CD14-positive monocyte (primary cell): Measurements from ENCODE around the gene STK4. TPM values are rescaled to one million over a fixed set of nuclear protein-coding genes. Genes with fewer than 3 reads are reported as not detected.
A peak's percentile ranks its signal among the peaks of the same experiment; 100 is the strongest.

Experiments
- DNase-seq, 3 donors: peaks; one replicate each; pipeline ENCODE4 v3.0.0-alpha.2; 2011 to 2022
- H2AFZ ChIP-seq: 2 replicates; pipeline ENCODE4 v1.6.0; 2012; ENCODE audit warnings: mild to moderate bottlenecking, low read depth, low read length, inconsistent platforms; ENCODE audit not compliant: insufficient read depth, poor library complexity, severe bottlenecking
- H3K27ac ChIP-seq, 2 donors: 1 replicate in 1 of 2; 2 replicates in 1 of 2; pipeline ENCODE4 v1.5.1; 2012 to 2013; ENCODE audit warnings: low read length in 2 of 2, control low read depth in 1 of 2, inconsistent platforms in 1 of 2, low read depth in 1 of 2, mild to moderate bottlenecking in 1 of 2
- H3K27me3 ChIP-seq, 2 donors: one replicate each; pipeline versions ENCODE4 v1.6.0 to v1.6.1; 2011 to 2013; ENCODE audit warnings: low read length in 2 of 2; ENCODE audit not compliant: control insufficient read depth in 2 of 2, insufficient read depth in 2 of 2
- H3K36me3 ChIP-seq, 2 donors: replicated peaks in 1 of 2; 1 replicate in 1 of 2; 2 replicates in 1 of 2; pipeline versions ENCODE4 v1.5.1 to v1.6.1; 2012 to 2013; ENCODE audit warnings: low read length in 2 of 2, control low read depth in 1 of 2, inconsistent platforms in 1 of 2, mild to moderate bottlenecking in 1 of 2; ENCODE audit not compliant: insufficient read depth in 2 of 2, control insufficient read depth in 1 of 2
- H3K4me1 ChIP-seq, 2 donors: 1 replicate in 1 of 2; 2 replicates in 1 of 2; pipeline versions ENCODE4 v1.5.1 to v1.6.1; 2012 to 2013; ENCODE audit warnings: low read length in 2 of 2, control low read depth in 1 of 2, inconsistent platforms in 1 of 2, mild to moderate bottlenecking in 1 of 2, moderate library complexity in 1 of 2; ENCODE audit not compliant: insufficient read depth in 2 of 2, control insufficient read depth in 1 of 2
- H3K4me2 ChIP-seq: replicated peaks from 2 replicates; pipeline ENCODE3; 2012; ENCODE audit warnings: low read length, moderate library complexity, mild to moderate bottlenecking; ENCODE audit not compliant: poor library complexity, severe bottlenecking; ENCODE audit errors: extremely low read depth
- H3K4me3 ChIP-seq, 3 experiments: fragments of 200-600 bp in 1 of 3; sonication (generic) in 1 of 3; replicated peaks in 1 of 3; 1 replicate in 2 of 3; 2 replicates in 1 of 3; pipeline ENCODE4 v1.5.1; 2011 to 2013; ENCODE audit warnings: low read length in 3 of 3, mild to moderate bottlenecking in 3 of 3, control low read depth in 2 of 3, low read depth in 2 of 3, inconsistent platforms in 1 of 3, moderate library complexity in 1 of 3
- H3K79me2 ChIP-seq: 2 replicates; pipeline ENCODE4 v1.6.0; 2012; ENCODE audit warnings: mild to moderate bottlenecking, control low read depth, inconsistent platforms, low read length, moderate library complexity; ENCODE audit not compliant: insufficient read depth
- H3K9ac ChIP-seq: 2 replicates; pipeline ENCODE4 v1.6.0; 2017; ENCODE audit warnings: low read length, mild to moderate bottlenecking; ENCODE audit not compliant: insufficient read depth, poor library complexity, severe bottlenecking
- H3K9me3 ChIP-seq, 2 donors: replicated peaks in 1 of 2; 1 replicate in 1 of 2; 2 replicates in 1 of 2; pipeline versions ENCODE4 v1.5.1 to v1.6.1; 2012 to 2013; ENCODE audit warnings: low read length in 2 of 2, control low read depth in 1 of 2; ENCODE audit not compliant: control insufficient read depth in 1 of 2, insufficient read depth in 1 of 2
- H4K20me1 ChIP-seq: 2 replicates; pipeline ENCODE4 v1.6.0; 2012; ENCODE audit warnings: mild to moderate bottlenecking, low read length, control low read depth, moderate library complexity; ENCODE audit not compliant: insufficient read depth
- H3K27ac Mint-ChIP-seq, 7 donors: one replicate each; pipeline ENCODE4 v1.8.0; 2020; ENCODE audit warnings: mild to moderate bottlenecking in 7 of 7, mixed read lengths in 7 of 7, moderate library complexity in 6 of 7, inconsistent platforms in 2 of 7
- H3K27me3 Mint-ChIP-seq, 3 donors: one replicate each; pipeline ENCODE4 v1.8.0; 2021 to 2022; ENCODE audit warnings: low read depth in 3 of 3, mild to moderate bottlenecking in 3 of 3, mixed read lengths in 3 of 3, moderate library complexity in 3 of 3, inconsistent platforms in 1 of 3
- H3K36me3 Mint-ChIP-seq, 2 donors: one replicate each; pipeline ENCODE4 v1.8.0; 2020; ENCODE audit warnings: mixed read lengths in 2 of 2, inconsistent platforms in 1 of 2, mild to moderate bottlenecking in 1 of 2
- H3K4me1 Mint-ChIP-seq: one replicate; pipeline ENCODE4 v1.8.0; 2020; ENCODE audit warnings: mild to moderate bottlenecking, mixed read lengths
- H3K4me3 Mint-ChIP-seq, 2 donors: one replicate each; pipeline ENCODE4 v1.8.0; 2020; ENCODE audit warnings: mild to moderate bottlenecking in 2 of 2, mixed read lengths in 2 of 2, moderate library complexity in 1 of 2
- H3K9me3 Mint-ChIP-seq, 7 donors: one replicate each; pipeline ENCODE4 v1.8.0; 2020 to 2022; ENCODE audit warnings: mixed read lengths in 7 of 7, mild to moderate bottlenecking in 6 of 7, moderate library complexity in 6 of 7, inconsistent platforms in 2 of 7
- CTCF ChIP-seq: fragments of 200-600 bp; IDR thresholded peaks from one replicate; pipeline ENCODE4 v1.8.0; 2022; ENCODE audit warnings: antibody characterized with exemption, mild to moderate bottlenecking
- WGBS: methylation state at CpG from one replicate; pipeline ENCODE4 v1.1.5; 2013; ENCODE audit warnings: missing lambda C conversion rate; ENCODE audit not compliant: insufficient coverage; 5-methylcytosine and 5-hydroxymethylcytosine counted together
- intact Hi-C, 2 donors: fragments of 100-400 bp; cut with micrococcal nuclease; formaldehyde crosslinking; loops; one replicate each; pipeline versions ENCODE4 v1.15.0 to v1.15.1; 2023
- polyA plus RNA-seq, 3 donors: library from polyadenylated mRNA; depleted of rRNA in 1 of 3; unstranded in 2 of 3; stranded (reverse) in 1 of 3; fragments of 300-500 nt in 2 of 3; fragments of >200 nt in 1 of 3; fragmentation: Illumina TruSeq in 2 of 3; gene quantifications; 1 replicate in 2 of 3; 2 replicates in 1 of 3; pipeline ENCODE4 v1.2.3, GENCODE V29; 2012 to 2021

STK4 gene
- polyA plus RNA-seq, 3 donors: 53.0 to 123 (median 69.9) TPM

- no peak overlapping the region for H3K4me2 ChIP-seq
- peaks cover 0 to 9% (median 4%) of the 10 kb centered on the region in 7 donors for H3K9me3 Mint-ChIP-seq
- H3K36me3 Mint-ChIP-seq: peaks cover 4 to 17% of the 10 kb centered on the region in 2 donors
- H3K9me3 ChIP-seq: peaks cover 0 to 24% of the 10 kb centered on the region in 2 donors
- DNase-seq: peak; percentile 25 to 40 (median 38)
- H3K36me3 ChIP-seq: peaks cover 0 to 6% of the 10 kb centered on the region in 2 donors
- no peak overlapping the region for H3K9ac ChIP-seq
- H3K27ac ChIP-seq: no peak overlapping the region
- no peak overlapping the region for H3K27ac Mint-ChIP-seq
- H3K27me3 ChIP-seq: peaks cover 39 to 45% of the 10 kb centered on the region in 2 donors
- H3K27me3 Mint-ChIP-seq: peaks cover 37 to 46% (median 39%) of the 10 kb centered on the region in 3 donors
- H3K79me2 ChIP-seq: no peaks in the 10 kb centered on the region
- peaks cover 16% of the 10 kb centered on the region for H3K4me1 Mint-ChIP-seq
- intact Hi-C loops: loop anchor here (2.0 to 10.0 kb wide), 2 partner anchors 51 kb away; no protein-coding TSS in a partner anchor
- peaks cover 8 to 16% of the 10 kb centered on the region in 2 donors for H3K4me1 ChIP-seq
- WGBS: 20% methylated on average over 7 of the region's 7 CpGs
- H3K4me3 Mint-ChIP-seq: no peak overlapping the region
- peaks cover 4% of the 10 kb centered on the region for H4K20me1 ChIP-seq
- no peak overlapping the region for H3K4me3 ChIP-seq
- no peak overlapping the region for H2AFZ ChIP-seq
- peak; percentile 89 for TF ChIP-seq CTCF
Observed at GRCh38 chr20:45095805-45096238, 129.5 kb downstream of the STK4 start.

GRCh38 chr20:45096781-45097180 is 130.5 kb downstream of the STK4 start:
- Histone ChIP-seq H3K79me2 (no peaks in the 10 kb centered on the region), H3K4me3 (no peak overlapping the region), H3K9me3 (peaks cover 0 to 24% of the 10 kb centered on the region in 2 donors), H3K27me3 (peaks cover 43 to 51% of the 10 kb centered on the region in 2 donors), H3K36me3 (no peaks in the 10 kb centered on the region), H3K9ac (no peak overlapping the region), H3K4me2 (no peak overlapping the region), H3K27ac (no peak overlapping the region), H4K20me1 (peaks cover 4% of the 10 kb centered on the region), H3K4me1 (peaks cover 10 to 20% of the 10 kb centered on the region in 2 donors), H2AFZ (no peak overlapping the region)
- Mint-ChIP-seq H3K4me1 (peaks cover 19% of the 10 kb centered on the region), H3K27me3 (peaks cover 46 to 55% (median 46%) of the 10 kb centered on the region in 3 donors), H3K9me3 (peaks cover 0 to 11% (median 5%) of the 10 kb centered on the region in 7 donors), H3K4me3 (peak overlapping the region in 1 of 2 donors; percentile 29), H3K27ac (no peak overlapping the region), H3K36me3 (peaks cover 0 to 9% of the 10 kb centered on the region in 2 donors)
- DNase-seq: no peak
- 90% methylated on average over 8 of the region's 9 CpGs for WGBS
- no peak for TF ChIP-seq CTCF
- intact Hi-C loops: loop anchor here in 1 of 2 donors (10.0 kb wide), 1 partner anchor 52 kb away; no protein-coding TSS in a partner anchor
